Activated CD8-positive, alpha-beta T cell treated with anti-CD3 and anti-CD28 coated beads for 36 hours (primary cell): ENCODE measurements around the gene MED26. TPM values are rescaled to one million over a fixed set of nuclear protein-coding genes. Genes with fewer than 3 reads are reported as not detected.
A peak's percentile ranks its signal among the peaks of the same experiment; 100 is the strongest.

Source experiments
- ATAC-seq: fragments of 200-7000 bp; cut with Tn5 transposase; one replicate; pipeline ENCODE4 v1.10.0; 2021; ENCODE audit warnings: mild to moderate bottlenecking, moderate library complexity
- CTCF ChIA-PET: fragments of 350-600 bp; sonication (Branson Sonifier 250); formaldehyde crosslinking; loops from one replicate; lab custom pipeline; 2021; ENCODE audit warnings: antibody characterized with exemption; lab: Charles Lee
- POLR2A ChIA-PET: fragments of 350-600 bp; sonication (Branson Sonifier 250); formaldehyde crosslinking; loops from one replicate; lab custom pipeline; 2021; ENCODE audit warnings: antibody characterized with exemption; lab: Charles Lee
- DNase-seq: peaks from one replicate; pipeline ENCODE4 v3.0.0-alpha.2; 2020
- H3K27ac Mint-ChIP-seq: one replicate; pipeline ENCODE4 v1.8.0; 2021; ENCODE audit warnings: mild to moderate bottlenecking, mixed read lengths
- H3K27me3 Mint-ChIP-seq: one replicate; pipeline ENCODE4 v1.8.0; 2021; ENCODE audit warnings: mixed read lengths
- H3K36me3 Mint-ChIP-seq: one replicate; pipeline ENCODE4 v1.8.0; 2021; ENCODE audit warnings: low read depth, mixed read lengths
- H3K4me1 Mint-ChIP-seq: one replicate; pipeline ENCODE4 v1.8.0; 2021; ENCODE audit warnings: low read depth, mixed read lengths
- H3K4me3 Mint-ChIP-seq: one replicate; pipeline ENCODE4 v1.8.0; 2021; ENCODE audit warnings: mild to moderate bottlenecking, moderate library complexity, mixed read lengths
- H3K9me3 Mint-ChIP-seq: one replicate; pipeline ENCODE4 v1.8.0; 2021; ENCODE audit warnings: mixed read lengths
- CTCF ChIP-seq: fragments of 200-600 bp; IDR thresholded peaks from one replicate; pipeline ENCODE4 v1.8.0; 2022; ENCODE audit warnings: antibody characterized with exemption, mild to moderate bottlenecking
- intact Hi-C: fragments of 100-400 bp; cut with micrococcal nuclease; formaldehyde crosslinking; loops from one replicate; pipeline ENCODE4 v1.10.0; 2022
- total RNA-seq, 2 experiments: library from RNA; stranded (reverse); gene quantifications; one replicate each; pipeline ENCODE4 v1.2.3, GENCODE V29; 2021

MED26 gene
- total RNA-seq, 2 experiments from 2014 or later: 14.2 to 19.3 TPM

GRCh38 chr19:16660763-16661479, 32.9 kb upstream of the MED26 start, which contains the start of gene TMEM38A:
Gene TMEM38A (plus strand): TSS chr19:16661139. CDS start chr19:16661218, 79 bp downstream.
- ChIA-PET POLR2A (interaction anchor here (0.6 to 3.3 kb wide), 9 partner anchors 9 to 118 kb away, joined by 3 to 27 read pairs (median 3); partner anchors contain the start of genes CHERP and MED26), CTCF (no interaction called here)
- Mint-ChIP-seq H3K9me3 (no peaks in the 10 kb centered on the region), H3K27ac (peak within 1 kb of the TSS; percentile 97), H3K36me3 (peaks cover 23% of the 10 kb centered on the region), H3K4me1 (peaks cover 30% of the 10 kb centered on the region), H3K4me3 (peak within 1 kb of the TSS; percentile 93), H3K27me3 (no peaks in the 10 kb centered on the region)
- ATAC-seq (no peak), DNase-seq (peak; percentile 27)
- intact Hi-C loops: no loop called here
- TF ChIP-seq CTCF: no peak

- no peaks in the 10 kb centered on the region for H3K27me3 Mint-ChIP-seq
- TF ChIP-seq CTCF: no peak
Observed at GRCh38 chr19:16659832-16660708, 32.1 kb upstream of the MED26 start, which contains the start of gene SMIM7. Gene SMIM7 (minus strand): TSS chr19:16660144. CDS start chr19:16660110, 34 bp downstream.

GRCh38 chr19:16659464-16659831, 31.4 kb upstream of the MED26 start:
- POLR2A ChIA-PET: interaction anchor here (0.8 to 3.3 kb wide), 6 partner anchors 9 to 170 kb away, joined by 3 to 27 read pairs (median 4); partner anchors contain the start of genes MED26 and SIN3B
- H3K36me3 Mint-ChIP-seq: peaks cover 33% of the 10 kb centered on the region
- no peaks in the 10 kb centered on the region for H3K27me3 Mint-ChIP-seq
- H3K4me1 Mint-ChIP-seq: peaks cover 33% of the 10 kb centered on the region
- CTCF ChIA-PET: interaction anchor here (0.6 to 1.4 kb wide), 4 partner anchors 12 to 686 kb away, joined by 3 to 4 read pairs (median 4); no protein-coding TSS in a partner anchor
- no peak for TF ChIP-seq CTCF
- peak overlapping the region; percentile 93 for H3K4me3 Mint-ChIP-seq
- intact Hi-C loops: no loop called here
- H3K9me3 Mint-ChIP-seq: no peaks in the 10 kb centered on the region
- H3K27ac Mint-ChIP-seq: peak overlapping the region; percentile 97
- DNase-seq: no peak
- no peak for ATAC-seq

More at GRCh38 chr19:16659832-16660708, 32.1 kb upstream of the MED26 start, which contains the start of gene SMIM7:
- Mint-ChIP-seq H3K27ac (peak within 1 kb of the TSS; percentile 97), H3K4me3 (peak within 1 kb of the TSS; percentile 93), H3K9me3 (no peaks in the 10 kb centered on the region), H3K4me1 (peaks cover 30% of the 10 kb centered on the region), H3K36me3 (peaks cover 28% of the 10 kb centered on the region)
- ChIA-PET POLR2A (interaction anchor here (0.8 to 3.3 kb wide), 11 partner anchors 8 to 169 kb away, joined by 3 to 27 read pairs (median 4); partner anchors contain the start of genes MED26 and SIN3B), CTCF (interaction anchor here (0.9 kb wide), 1 partner anchor 72 kb away, joined by 4 read pairs; no protein-coding TSS in a partner anchor)
- intact Hi-C loops: no loop called here
- ATAC-seq: peak; percentile 98
- peak; percentile 98 for DNase-seq

GRCh38 chr19:16657384-16657783, 29.4 kb upstream of the MED26 start:
- H3K4me1 Mint-ChIP-seq: peaks cover 35% of the 10 kb centered on the region
- peaks cover 51% of the 10 kb centered on the region for H3K36me3 Mint-ChIP-seq
- CTCF ChIA-PET: no interaction called here

More at GRCh38 chr19:16657384-16657783, 29.4 kb upstream of the MED26 start:
- no peak for DNase-seq
- no peak overlapping the region for H3K4me3 Mint-ChIP-seq
- H3K27ac Mint-ChIP-seq: no peak overlapping the region
- H3K27me3 Mint-ChIP-seq: no peaks in the 10 kb centered on the region
- no peaks in the 10 kb centered on the region for H3K9me3 Mint-ChIP-seq
- TF ChIP-seq CTCF: no peak
- no peak for ATAC-seq
- POLR2A ChIA-PET: interaction anchor here (0.9 to 1.6 kb wide), 6 partner anchors 10 to 72 kb away, joined by 3 to 6 read pairs (median 3); partner anchors contain the start of gene MED26
- intact Hi-C loops: no loop called here
